IPS-15b (cell line): ENCODE data around the gene BMP2K.

Experiments
- H3K27me3 ChIP-seq: one replicate; pipeline ENCODE4 v1.6.1; 2013; ENCODE audit warnings: low read length; ENCODE audit not compliant: control insufficient read depth, insufficient read depth
- H3K36me3 ChIP-seq: one replicate; pipeline ENCODE4 v1.6.1; 2013; ENCODE audit warnings: low read length; ENCODE audit not compliant: control insufficient read depth, insufficient read depth
- H3K4me1 ChIP-seq: one replicate; pipeline ENCODE4 v1.6.1; 2013; ENCODE audit warnings: mild to moderate bottlenecking, low read length; ENCODE audit not compliant: control insufficient read depth, insufficient read depth
- H3K4me3 ChIP-seq: one replicate; pipeline ENCODE4 v1.5.1; 2013; ENCODE audit warnings: low read depth, low read length
- H3K9ac ChIP-seq: one replicate; pipeline ENCODE4 v1.6.1; 2013; ENCODE audit warnings: low read depth, mild to moderate bottlenecking, low read length
- H3K9me3 ChIP-seq: one replicate; pipeline ENCODE4 v1.6.1; 2013; ENCODE audit warnings: mild to moderate bottlenecking, low read length; ENCODE audit not compliant: control insufficient read depth, insufficient read depth

BMP2K gene

GRCh38 chr4:78945651-78946179 is 169.6 kb downstream of the BMP2K start:
- H3K4me1 ChIP-seq, result peaks cover 3% of the 10 kb centered on the region
- H3K9ac ChIP-seq, result no peak overlapping the region
- H3K9me3 ChIP-seq, result no peaks in the 10 kb centered on the region
- H3K27me3 ChIP-seq, result peaks cover 2% of the 10 kb centered on the region
- no peaks in the 10 kb centered on the region for H3K36me3 ChIP-seq
- H3K4me3 ChIP-seq, result no peak overlapping the region

DNA sequence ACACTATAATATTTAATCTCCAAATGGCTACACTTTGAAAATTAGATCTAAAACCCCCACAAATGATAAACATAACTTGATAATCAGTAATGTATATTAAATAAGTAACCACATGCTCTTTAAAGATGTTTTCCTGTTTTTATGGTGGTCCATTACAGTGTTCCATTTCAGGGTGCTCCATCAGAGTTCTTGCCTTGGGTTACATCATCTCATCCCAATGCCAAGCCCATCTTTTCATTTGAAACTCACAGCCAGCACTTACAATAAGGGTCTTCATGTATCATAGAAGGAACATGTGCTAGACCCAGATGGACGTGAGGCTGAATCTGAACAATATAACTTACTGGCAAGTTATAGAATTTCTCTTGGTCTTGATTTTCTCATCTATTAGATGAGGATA is 173.6 kb downstream of the BMP2K start:
- H3K36me3 ChIP-seq, result no peaks in the 10 kb centered on the region
- H3K9me3 ChIP-seq, result no peaks in the 10 kb centered on the region
- H3K4me1 ChIP-seq, result no peaks in the 10 kb centered on the region
- H3K4me3 ChIP-seq, result no peak overlapping the region
- no peaks in the 10 kb centered on the region for H3K27me3 ChIP-seq
- H3K9ac ChIP-seq, result no peak overlapping the region

GRCh38 chr4:78951862-78952472 is 175.8 kb downstream of the BMP2K start:
- Histone ChIP-seq H3K9ac (no peak overlapping the region), H3K36me3 (no peaks in the 10 kb centered on the region), H3K4me1 (no peaks in the 10 kb centered on the region), H3K4me3 (no peak overlapping the region), H3K9me3 (no peaks in the 10 kb centered on the region), H3K27me3 (no peaks in the 10 kb centered on the region)

- Histone ChIP-seq H3K4me3 (no peak overlapping the region), H3K27me3 (no peaks in the 10 kb centered on the region), H3K4me1 (no peaks in the 10 kb centered on the region), H3K9ac (no peak overlapping the region), H3K36me3 (no peaks in the 10 kb centered on the region), H3K9me3 (no peaks in the 10 kb centered on the region)
These were observed 177.1 kb downstream of the BMP2K start for GRCh38 chr4:78953231-78953630.

- H3K4me3 ChIP-seq, result no peak overlapping the region
- H3K27me3 ChIP-seq, result no peaks in the 10 kb centered on the region
- no peaks in the 10 kb centered on the region for H3K36me3 ChIP-seq
- H3K9ac ChIP-seq, result no peak overlapping the region
- H3K9me3 ChIP-seq, result no peaks in the 10 kb centered on the region
- no peaks in the 10 kb centered on the region for H3K4me1 ChIP-seq
These were observed 177.9 kb downstream of the BMP2K start for GRCh38 chr4:78953769-78954666.

- Histone ChIP-seq H3K9ac (no peak overlapping the region), H3K9me3 (no peaks in the 10 kb centered on the region), H3K4me3 (no peak overlapping the region), H3K27me3 (no peaks in the 10 kb centered on the region), H3K36me3 (no peaks in the 10 kb centered on the region), H3K4me1 (no peaks in the 10 kb centered on the region)
These were observed 180.8 kb downstream of the BMP2K start for GRCh38 chr4:78956975-78957374.

DNA sequence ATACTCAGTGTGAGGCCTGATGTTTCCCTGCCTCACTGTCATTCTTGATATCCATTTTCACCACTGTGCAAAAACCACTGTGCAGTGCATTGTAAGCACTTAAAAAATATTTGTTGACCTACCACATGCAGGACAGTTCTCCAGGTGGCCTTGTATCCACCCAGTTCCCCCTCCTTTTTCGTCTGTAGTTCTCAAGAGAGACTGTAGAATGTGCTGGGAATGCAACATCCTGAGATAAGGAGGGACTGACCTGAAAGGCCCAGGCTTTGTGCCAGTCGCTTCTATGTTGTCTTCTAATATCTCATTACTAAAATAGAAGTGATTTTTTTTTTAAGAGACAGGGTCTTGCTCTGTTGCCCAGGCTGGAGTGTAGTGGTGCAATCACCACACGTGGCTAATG is 184.8 kb downstream of the BMP2K start:
- Histone ChIP-seq H3K9me3 (no peaks in the 10 kb centered on the region), H3K27me3 (no peaks in the 10 kb centered on the region), H3K4me1 (no peaks in the 10 kb centered on the region), H3K4me3 (no peak overlapping the region), H3K9ac (no peak overlapping the region), H3K36me3 (no peaks in the 10 kb centered on the region)
